ENCODE measurements around the gene SH2B2. TPM values are rescaled to one million over a fixed set of nuclear protein-coding genes. Genes with fewer than 3 reads are reported as not detected.
"Not testable (repeated sequence)": the region's sequence is repeated elsewhere in the genome, so short reads cannot be mapped to it uniquely, and the experiment has no call there.

SH2B2 gene
- total RNA-seq, 1 experiment from 2014 or later, result 2.2 TPM

GRCh38 chr7:102285540-102286236, 980 bp upstream of the SH2B2 start:
- DNase-seq (ENCODE audit: low read depth), result no peak

GRCh38 chr7:102287111-102287980, 678 bp downstream of the SH2B2 start:
- DNase-seq (ENCODE audit: low read depth), result peak; percentile 55

DNA sequence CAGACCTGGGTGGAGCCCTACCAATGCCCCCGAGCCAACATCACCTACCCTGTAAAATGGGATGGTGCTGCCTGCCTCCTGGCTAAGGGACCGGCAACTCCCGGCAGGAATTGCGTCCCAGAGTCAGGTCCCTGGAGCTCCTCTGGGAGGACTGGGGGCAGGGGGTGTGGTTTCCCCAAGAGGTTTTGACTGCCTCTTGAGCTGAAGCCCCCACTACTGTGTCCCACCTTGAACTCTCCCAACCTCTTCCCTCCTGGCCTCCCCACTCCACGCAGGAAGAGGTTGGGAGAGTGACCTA, 1.3 kb downstream of the SH2B2 start:
- DNase-seq (ENCODE audit: low read depth), result no peak

DNA sequence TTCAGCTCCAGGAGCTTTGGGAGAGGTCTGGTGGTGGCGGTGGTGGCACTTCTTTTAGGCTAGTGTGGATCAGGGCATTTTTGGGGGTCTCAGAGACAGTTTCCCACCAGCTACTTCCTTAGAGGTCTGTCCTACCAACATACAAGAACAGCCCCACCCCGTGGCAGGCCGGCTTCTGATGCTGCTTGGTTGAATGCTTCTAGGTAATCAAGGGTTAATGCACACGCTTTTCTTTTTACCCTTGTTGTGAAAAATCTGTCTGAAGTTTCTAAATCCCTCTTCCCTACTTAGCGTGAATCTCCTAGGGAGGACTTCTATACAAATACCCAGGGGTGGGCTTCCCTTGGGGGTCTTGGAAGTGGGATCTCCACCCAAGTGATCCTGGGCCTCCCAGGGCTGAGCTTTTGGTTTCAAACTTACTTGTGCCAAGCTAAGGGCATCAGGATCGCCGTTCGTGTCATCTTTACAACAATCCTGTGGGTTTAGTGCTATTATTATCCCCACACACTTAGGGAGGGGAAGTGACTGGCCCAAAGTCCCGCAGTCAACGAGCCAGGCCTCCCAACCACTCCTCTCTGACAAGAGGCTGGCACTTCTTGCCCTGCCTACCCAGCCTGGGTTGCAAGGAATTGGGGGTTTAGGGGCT, 1.7 kb downstream of the SH2B2 start:
- DNase-seq (ENCODE audit: low read depth), result peak; percentile 31

GRCh38 chr7:102289057-102289456, 2.4 kb downstream of the SH2B2 start:
- DNase-seq (ENCODE audit: low read depth), result peak; percentile 5

DNA sequence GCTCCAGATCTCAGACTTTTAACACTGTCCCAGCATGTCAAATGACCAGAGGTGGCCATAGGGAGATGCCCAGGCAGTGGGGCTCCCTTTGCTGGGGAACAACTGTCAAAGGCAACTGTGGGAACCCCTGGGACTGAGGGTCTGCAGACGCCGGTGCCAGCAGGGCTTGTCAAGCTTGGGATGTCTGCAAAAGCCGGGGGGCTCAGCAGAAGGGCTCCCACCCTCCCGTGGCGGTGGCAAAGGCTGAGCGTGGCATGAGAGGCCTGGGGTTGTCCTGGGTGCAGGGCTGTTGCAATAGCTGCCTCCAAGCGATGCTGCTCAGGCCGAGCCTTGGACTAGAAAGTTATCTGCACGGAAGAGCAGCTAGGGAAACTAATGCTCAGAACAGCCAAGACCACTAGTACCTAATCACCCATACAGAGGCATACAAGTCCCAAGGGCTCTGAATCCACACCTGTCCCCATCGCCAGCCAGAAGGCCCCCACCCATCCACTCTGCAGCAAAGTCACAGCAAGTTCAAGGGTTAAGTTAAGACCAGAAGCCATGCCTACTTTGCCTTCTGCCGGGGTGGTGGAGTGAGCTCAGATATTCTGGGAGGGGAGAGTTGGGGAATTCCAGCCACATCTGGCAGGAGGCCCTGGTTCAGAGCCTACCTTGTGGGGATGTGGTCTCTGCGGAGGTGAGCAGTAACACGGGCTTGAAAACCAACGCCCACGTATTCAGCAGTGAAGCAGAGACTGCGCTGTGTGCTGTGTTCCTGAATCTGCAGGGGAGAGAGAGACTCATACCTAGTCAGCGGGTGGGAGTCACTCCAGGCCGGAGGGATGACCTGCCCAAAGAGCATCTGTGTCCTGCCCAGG, 4.6 kb downstream of the SH2B2 start:
- peak; percentile 69 for DNase-seq (ENCODE audit: low read depth)

- DNase-seq (ENCODE audit: low read depth), result no peak
Measured at GRCh38 chr7:102291916-102292267, 5.2 kb downstream of the SH2B2 start.

DNA sequence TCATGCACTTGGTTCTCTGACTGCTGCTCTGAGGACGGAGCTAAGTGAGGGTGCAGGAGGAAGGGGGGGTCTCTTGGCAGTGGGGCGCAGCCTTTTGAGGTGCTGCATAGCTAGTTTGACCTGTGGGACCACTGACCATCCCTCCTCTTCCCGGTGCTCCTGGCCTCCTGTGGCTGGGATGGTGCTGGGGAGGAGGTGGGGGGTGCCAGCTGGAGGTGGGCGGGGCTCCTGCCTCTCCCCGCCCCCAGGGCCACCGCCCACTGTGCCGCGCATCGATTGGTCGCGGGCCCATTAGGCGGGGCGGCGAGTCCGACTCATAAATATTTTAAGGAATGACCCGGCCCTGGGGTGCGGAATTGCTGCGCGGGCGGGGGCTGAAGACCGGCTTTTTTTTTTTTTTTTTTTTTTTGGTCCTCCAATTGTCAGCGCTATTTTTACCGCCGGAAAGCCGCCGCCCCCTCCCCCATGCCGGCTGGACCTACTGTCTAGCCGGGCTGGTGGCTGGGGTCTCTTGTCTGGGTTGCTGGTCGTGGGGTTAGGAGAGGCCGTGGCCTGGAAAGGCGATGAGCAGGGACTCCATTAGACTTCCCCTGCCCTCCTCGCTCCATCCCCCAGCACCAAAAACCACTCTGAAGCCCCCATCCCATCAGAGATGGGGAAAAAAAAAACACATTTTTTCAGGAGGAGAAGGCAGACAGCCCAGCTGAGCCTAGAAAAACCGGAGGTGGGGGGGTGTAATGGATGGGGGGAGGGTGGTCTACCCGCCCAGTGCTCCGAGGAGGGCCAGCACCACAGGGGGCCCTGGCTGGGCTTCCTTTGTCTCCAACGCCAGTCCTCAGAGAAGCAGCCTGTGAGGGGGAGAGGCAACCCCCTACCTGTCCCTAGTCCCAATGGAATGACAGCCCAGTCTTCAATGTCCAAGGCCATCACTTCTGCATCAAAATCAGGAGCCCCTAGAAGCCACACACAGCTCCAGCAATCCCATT, 6.4 kb downstream of the SH2B2 start:
- peak; percentile 18 for DNase-seq (ENCODE audit: low read depth)

DNA sequence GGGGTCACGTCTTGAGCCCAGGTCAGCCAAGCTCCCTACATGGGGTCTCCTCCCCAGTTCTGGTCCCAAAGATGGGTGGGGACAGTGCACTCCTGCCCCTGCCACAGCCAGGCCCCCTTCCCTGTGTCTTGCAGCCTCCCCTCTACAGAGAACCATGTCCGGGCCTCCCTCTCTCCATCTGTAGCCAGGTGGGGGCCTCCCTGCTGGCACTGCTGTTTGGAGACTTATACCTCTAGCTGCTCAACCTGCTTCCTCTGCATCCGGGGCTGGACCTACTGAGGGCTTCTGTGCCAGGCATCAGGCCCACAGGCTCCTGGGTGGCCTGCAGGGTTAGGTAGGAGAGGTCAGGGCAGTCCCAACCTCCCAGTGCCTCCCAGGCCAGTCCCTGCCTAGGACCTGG, 7.9 kb downstream of the SH2B2 start:
- peak; percentile 5 for DNase-seq (ENCODE audit: low read depth)

DNA sequence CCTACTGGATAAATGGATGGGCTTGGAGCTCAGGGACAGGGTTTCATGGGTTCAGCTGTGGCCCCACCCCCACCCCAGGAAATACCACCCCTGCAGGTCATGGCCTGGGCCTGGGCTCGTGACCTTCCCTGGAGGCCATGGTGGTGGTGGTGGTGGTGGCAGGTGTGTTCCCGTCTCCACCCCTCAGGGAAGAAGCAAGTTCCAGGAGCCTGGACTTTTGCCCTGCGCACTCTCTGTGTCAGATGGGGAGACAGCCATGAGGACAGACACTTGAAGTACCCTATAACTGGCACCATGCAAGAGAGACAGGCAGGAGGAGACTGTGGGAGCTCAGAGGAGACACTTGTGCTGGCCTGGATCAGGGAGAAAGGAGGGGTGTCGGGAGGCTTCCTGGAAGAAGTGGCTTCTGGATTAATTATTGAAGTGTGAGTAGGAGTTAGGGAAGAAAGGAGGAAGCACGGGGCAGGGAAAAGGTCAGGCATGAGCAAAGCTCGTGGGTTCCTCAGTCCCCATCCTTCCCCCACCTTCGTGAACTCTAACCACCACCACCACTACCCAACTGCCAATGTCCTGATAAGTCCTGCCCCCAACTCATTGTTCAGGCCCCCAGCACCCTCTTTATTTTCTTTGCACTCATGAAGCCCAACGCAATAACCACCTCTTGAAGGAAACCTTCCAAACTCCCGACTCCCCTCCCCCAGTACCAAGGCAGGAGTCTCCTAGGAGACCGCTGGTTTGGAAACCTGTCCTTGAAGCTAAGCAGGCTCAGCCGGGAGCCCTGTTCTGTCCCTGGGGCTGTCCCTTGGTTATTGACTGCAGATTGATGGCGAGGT, 8.9 kb downstream of the SH2B2 start:
- no peak for DNase-seq (ENCODE audit: low read depth)

- DNase-seq (ENCODE audit: low read depth), result no peak
Measured at GRCh38 chr7:102296179-102296438, 9.4 kb downstream of the SH2B2 start.

GRCh38 chr7:102296514-102296913, 9.8 kb downstream of the SH2B2 start:
- no peak for DNase-seq (ENCODE audit: low read depth)

DNA sequence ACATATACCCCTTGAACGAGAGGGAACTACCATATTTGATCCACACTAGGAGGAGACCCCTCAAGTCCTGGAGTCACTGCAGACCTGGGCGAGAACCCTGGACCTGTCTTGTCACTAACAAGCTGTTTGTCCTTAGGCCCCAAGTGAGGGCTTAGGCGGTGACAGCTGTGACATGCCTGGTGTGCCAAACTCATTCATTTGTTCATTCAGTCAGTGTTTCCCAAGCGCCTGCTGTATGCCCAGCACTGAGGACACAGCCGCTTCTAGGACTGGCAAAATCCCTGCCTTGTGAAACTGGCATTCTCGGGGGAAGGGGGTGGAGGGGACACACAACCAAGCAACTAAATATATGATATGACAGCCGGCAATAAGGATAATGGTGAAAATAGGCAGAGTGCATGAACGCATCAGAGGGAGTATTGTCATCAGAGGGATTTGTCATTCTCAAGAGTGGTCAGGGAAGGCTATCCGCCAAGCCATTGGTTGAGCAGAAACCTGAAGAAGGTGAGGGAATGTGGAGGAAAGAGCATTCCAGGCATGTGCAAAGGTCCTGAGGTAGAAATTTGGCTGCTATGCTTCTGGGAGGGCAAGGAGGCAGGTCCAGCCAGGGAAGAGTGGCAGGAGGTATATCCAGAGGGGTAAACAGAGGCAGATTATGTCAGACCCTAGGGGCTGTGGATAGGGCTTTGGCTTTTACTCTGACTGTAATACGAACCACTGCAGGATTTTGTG, 11.0 kb downstream of the SH2B2 start:
- no peak for DNase-seq (ENCODE audit: low read depth)

GRCh38 chr7:102300643-102301221, 14.1 kb downstream of the SH2B2 start:
- no peak for DNase-seq (ENCODE audit: low read depth)

DNA sequence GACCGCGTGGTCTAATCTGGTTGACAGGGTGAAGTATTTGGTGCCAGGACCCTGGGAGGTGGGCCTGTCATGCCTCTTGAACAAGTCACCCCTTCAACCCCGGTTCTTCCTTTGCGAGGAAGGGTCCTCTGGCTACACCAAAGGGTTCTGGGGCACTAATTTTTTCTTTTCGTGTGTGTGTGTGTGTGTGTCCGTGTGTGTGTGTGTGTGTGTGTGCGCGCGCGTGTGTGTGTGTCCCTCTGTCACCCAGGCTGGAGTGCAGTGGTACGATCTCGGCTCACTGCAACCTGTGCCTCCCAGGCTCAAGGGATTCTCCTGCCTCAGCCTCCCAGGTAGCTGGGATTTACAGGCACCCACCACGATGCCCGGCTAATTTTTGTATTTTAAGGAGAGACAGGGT, 14.7 kb downstream of the SH2B2 start:
- not testable (repeated sequence) for DNase-seq (ENCODE audit: low read depth)

GRCh38 chr7:102302025-102302424, 15.4 kb downstream of the SH2B2 start:
- DNase-seq (ENCODE audit: low read depth), result no peak

- DNase-seq (ENCODE audit: low read depth), result no peak
Measured at GRCh38 chr7:102303669-102304422, 17.2 kb downstream of the SH2B2 start.

DNA sequence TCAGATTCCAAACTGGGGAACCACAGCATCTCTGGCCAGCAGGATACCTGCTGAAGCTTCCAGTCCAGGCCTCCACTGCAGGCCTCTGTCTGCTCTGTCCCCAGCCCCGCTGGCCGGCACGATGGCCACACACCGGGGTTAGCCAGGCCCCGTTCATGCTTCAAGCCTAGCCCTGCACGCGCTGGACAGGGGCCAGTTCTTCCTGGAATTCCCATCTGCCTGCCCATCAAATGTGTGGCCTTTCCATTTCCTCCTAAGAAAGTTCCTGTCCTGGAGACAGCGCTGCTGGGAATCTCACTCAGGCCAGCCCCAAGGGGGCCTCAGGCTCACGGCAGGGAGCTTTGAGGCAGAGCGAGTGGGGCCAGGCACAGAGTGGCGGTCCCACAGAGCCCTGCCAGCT, 18.0 kb downstream of the SH2B2 start:
- no peak for DNase-seq (ENCODE audit: low read depth)

Data from Daoy (cell line).